Stimulated activated CD4-positive, alpha-beta T cell treated with anti-CD3 and anti-CD28 coated beads, Interleukin-2, amount 100 ng/mL, for 48 hours (primary cell): Measurements from ENCODE around the gene KSR2.
A peak's percentile ranks its signal among the peaks of the same experiment; 100 is the strongest.
"Not testable (repeated sequence)": the region's sequence is repeated elsewhere in the genome, so short reads cannot be mapped to it uniquely, and the experiment has no call there.

Source experiments
- DNase-seq, 2 donors: peaks; one replicate each; pipeline ENCODE4 v3.0.0-alpha.2; 2020

Gene KSR2

GRCh38 chr12:117890137-117890536 is 78.7 kb downstream of the KSR2 start:
- no peak for DNase-seq

DNA sequence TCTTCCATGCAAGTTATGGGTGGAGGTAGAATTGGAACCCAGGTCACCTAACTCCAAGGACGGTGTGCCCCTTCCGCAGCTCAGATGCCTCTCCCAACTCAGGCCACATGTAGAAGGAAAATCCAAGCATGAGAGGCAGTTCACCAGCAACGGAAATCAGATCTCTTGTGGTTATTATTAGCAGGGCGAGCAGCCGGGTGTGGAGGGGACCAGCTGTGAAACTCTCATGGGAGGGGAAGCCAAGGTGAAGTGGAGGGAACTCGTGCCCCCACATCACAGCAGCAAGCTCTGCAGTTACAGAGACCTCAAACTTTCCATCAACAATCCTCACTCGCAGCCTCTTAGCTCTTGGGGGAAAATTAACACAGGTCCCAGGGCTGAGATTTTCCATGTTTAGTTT is 79.7 kb downstream of the KSR2 start:
- no peak for DNase-seq

GRCh38 chr12:117885211-117885610 is 83.6 kb downstream of the KSR2 start:
- DNase-seq = no peak

GRCh38 chr12:117884161-117884560 is 84.6 kb downstream of the KSR2 start:
- DNase-seq = no peak

DNA sequence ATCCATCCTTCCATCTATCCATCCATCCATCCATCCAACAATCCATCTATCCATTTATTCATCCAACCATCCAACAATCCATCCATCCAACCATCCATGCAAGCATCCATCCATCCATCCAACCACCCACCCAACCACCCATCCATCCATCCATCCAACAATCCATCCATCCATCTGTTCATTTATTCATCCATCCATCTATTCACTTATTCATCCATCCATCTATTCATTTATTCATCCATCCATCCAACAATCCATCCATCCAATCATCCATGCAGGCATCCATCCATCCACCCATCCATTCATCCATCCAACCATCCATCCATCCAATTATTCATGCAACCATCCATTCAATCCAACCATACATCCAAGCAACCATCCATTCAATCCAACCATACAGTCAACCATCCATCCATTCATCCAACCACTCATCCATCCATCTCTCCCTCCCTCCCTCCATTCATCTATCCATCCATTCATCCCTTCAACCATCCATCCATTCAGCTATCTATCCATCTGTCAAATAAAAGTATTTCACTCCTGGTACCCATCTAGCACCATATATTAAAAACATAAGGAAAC is 86.1 kb downstream of the KSR2 start:
- DNase-seq = no peak

GRCh38 chr12:117882181-117882580 is 86.6 kb downstream of the KSR2 start:
- DNase-seq = no peak

- DNase-seq = no peak
Measured at GRCh38 chr12:117881517-117881916, 87.3 kb downstream of the KSR2 start.

- DNase-seq = no peak
Measured at GRCh38 chr12:117878605-117879004, 90.2 kb downstream of the KSR2 start.

GRCh38 chr12:117876436-117876816 is 92.4 kb downstream of the KSR2 start:
- no peak for DNase-seq

DNA sequence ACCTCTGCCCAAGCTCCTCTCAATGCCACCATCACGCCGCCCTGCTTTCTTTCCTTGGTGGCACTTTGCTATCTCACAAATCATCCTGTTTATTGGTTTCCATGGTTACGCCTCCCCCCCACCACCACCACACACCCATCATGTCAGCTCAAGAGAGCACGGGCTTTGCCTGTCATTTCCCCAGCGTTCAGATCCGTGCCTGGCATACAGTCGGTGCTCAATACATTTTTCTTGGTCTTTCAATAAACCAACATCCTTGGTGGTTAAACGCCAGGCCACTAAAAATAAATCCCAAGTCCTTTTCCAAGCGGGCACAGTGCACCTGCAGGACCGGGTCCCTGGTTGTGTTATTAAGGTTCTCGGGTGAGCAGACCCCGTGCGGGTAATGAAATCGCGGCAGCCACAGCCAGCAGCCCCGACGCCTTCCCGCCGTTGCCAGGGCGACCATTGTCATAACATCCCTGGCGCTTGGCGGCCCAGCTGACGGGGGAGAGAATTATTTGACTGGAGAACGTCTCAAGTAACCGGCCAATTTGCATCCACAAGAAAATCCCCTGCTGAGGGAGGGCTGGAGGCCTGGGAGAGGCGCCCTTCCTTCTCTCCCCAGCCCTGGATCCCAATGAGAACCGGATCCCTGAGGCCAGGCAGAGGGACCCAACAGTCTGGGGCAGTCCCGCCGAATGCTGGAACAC is 92.9 kb downstream of the KSR2 start:
- DNase-seq = peak in 1 of 2 donors; percentile 25

GRCh38 chr12:117874842-117875434 is 93.9 kb downstream of the KSR2 start:
- peak; percentile 73 to 79 for DNase-seq

GRCh38 chr12:117874198-117874597 is 94.6 kb downstream of the KSR2 start:
- DNase-seq = not testable (repeated sequence)

- no peak for DNase-seq
Measured at GRCh38 chr12:117872546-117873169, 96.1 kb downstream of the KSR2 start.

DNA sequence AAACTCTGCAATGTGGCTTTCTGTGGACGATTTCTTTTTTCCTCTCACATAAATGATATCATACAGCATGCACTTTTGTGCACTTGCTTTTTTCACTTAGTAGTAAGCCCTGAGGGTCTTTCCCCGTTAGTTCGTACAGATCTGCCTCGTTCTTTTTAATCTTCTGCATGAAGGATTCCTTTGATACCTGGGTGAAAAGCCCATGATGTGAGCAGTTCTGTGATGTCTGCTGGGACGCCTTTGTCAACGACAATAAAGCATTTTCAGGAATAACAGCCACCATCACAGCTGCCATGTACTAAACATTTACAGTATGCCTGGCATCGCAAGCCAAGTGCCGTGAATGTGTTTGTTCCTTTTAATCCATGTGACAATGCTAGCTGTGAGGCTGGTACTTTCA is 99.2 kb downstream of the KSR2 start:
- DNase-seq = no peak

GRCh38 chr12:117867348-117867747 is 101.4 kb downstream of the KSR2 start:
- DNase-seq = no peak

DNA sequence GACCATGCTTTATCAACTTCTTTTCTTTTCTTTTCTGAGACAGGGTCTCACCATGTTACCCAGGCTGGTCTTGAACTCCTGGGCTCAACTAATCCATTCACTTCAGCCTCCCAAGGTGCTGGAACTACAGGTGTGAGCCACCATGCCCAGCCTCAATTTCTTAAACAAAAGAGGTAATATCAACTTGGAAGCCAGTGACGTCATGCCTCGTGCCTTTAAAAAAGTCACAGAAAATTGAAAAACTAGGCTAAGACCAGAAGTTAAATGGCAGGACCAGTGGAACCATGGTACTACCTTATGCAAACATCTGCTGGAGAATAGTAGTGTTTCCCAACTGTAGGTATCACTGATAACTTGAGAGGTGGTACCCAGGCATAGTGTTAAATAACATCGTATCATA is 103.3 kb downstream of the KSR2 start:
- DNase-seq = no peak

DNA sequence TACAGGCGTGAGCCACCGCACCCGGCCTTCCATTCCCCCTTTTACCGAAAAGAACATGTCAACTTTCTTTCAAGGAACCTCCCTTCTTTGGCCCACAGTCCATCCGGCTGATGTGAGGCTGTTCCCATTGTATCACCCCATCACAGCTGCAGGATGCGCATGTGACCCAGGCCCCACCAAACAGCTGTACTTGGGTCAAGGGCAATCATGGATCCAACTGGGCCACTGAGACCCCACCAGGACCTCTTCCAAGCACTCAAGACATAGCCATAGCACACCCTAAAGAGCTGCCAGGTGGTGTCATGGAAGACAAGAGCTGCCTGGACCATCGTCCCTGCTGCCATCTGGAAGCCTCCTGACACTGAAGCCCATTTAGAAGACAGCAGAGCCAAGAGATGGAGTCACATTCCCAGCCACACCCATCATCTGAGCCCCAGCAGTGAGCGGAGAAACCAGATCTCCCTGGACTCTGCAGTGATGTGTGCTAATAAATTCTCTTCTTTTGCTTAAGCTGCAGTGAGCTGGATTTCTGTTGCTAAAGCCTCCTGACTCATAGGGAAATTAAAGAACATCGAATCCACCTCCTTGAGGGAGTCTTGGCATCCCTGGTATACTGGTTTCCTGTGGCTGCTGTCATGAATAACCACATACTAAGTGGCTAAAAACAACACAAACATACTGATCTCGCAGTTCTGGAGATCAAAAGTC is 105.6 kb downstream of the KSR2 start:
- DNase-seq = no peak

DNA sequence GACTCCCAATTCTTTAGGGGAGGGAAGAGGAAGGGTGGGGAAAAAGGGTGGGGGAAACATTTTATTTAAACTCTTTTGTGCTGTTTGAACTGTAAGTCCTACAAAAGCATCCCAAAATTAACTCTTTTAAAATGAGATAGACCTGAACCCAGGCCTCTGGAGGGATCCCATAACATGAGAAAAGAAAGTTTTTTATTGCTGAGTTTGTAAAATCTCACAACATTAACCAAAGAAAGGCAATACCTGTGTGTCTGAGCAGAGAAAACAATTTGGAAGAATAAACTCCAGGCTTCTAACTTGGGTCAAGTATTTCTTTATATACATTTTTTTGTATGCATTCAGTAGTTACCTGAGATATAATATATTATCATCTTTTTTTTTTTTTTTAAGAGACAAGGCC is 107.1 kb downstream of the KSR2 start:
- DNase-seq = no peak

DNA sequence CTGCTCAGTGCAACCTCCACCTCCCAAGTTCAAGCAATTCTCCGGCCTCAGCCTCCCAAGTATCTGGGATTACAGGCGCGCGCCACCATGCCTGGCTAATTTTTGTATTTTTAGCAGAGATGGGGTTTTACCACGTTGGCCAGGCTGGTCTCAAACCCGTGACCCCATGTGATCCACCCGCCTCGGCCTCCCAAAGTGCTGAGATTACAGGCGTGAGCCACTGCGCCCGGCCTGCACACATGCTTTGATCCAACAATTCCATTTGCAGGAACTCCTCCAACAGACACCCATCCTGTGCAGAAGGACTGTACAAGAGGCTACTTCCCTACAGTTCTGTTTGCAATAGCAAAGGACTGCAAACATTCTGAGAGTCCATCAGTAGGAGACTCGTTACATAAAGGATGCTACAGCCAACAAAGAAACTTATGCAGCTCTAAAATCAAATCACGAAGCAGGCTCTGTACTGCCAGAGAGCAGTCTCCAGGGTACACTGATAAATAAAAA is 108.0 kb downstream of the KSR2 start:
- not testable (repeated sequence) for DNase-seq

- no peak for DNase-seq
Measured at GRCh38 chr12:117860111-117860510, 108.7 kb downstream of the KSR2 start.

GRCh38 chr12:117857632-117858612 is 110.9 kb downstream of the KSR2 start:
- DNase-seq = peak; percentile 58 to 62

- not testable (repeated sequence) for DNase-seq
Measured at GRCh38 chr12:117857139-117857538, 111.7 kb downstream of the KSR2 start.
